Gastrocnemius medialis (tissue), 4 donors: Measurements from ENCODE around the gene TAF1B.

Experiments
- CTCF ChIP-seq, 5 experiments: fragments of 450-650 bp in 3 of 5; fragments of 200-600 bp in 2 of 5; sonication (generic) in 2 of 5; IDR thresholded peaks in 4 of 5; conservative IDR thresholded peaks in 1 of 5; 1 replicate in 4 of 5; 2 replicates in 1 of 5; pipeline ENCODE4 v1.5.1; 2016 to 2019; ENCODE audit warnings: antibody characterized with exemption in 5 of 5, mild to moderate bottlenecking in 3 of 5, moderate library complexity in 3 of 5
- POLR2A ChIP-seq, 2 donors: fragments of 450-650 bp; IDR thresholded peaks; one replicate each; pipeline ENCODE4 v1.6.1; 2017; ENCODE audit warnings: antibody characterized with exemption in 2 of 2, mild to moderate bottlenecking in 2 of 2, moderate library complexity in 2 of 2

GRCh38 chr2:9857814-9858729 lies 14.8 kb downstream of the TAF1B start:
- TF ChIP-seq CTCF (IDR thresholded peaks at IDR 0.05 in 4 of 5, conservative IDR thresholded peaks at IDR 0.05 in 1 of 5): no peak
- TF ChIP-seq POLR2A (IDR thresholded peaks at IDR 0.05): no peak
